NCI-H2196 treated with DMSO at 0.1 percent for 48 hours (cell line): ENCODE measurements around the gene PIM3.

Experiments
- DNase-seq: peaks from one replicate; lab custom pipeline; 2025; ENCODE audit not compliant: unreplicated experiment; lab: John Stamatoyannopoulos, UW

The PIM3 gene

GRCh38 chr22:49942565-49943404 lies 17.8 kb upstream of the PIM3 start:
- DNase-seq, result no peak

- DNase-seq, result no peak
Observed at GRCh38 chr22:49943405-49943765, 17.2 kb upstream of the PIM3 start.

DNA sequence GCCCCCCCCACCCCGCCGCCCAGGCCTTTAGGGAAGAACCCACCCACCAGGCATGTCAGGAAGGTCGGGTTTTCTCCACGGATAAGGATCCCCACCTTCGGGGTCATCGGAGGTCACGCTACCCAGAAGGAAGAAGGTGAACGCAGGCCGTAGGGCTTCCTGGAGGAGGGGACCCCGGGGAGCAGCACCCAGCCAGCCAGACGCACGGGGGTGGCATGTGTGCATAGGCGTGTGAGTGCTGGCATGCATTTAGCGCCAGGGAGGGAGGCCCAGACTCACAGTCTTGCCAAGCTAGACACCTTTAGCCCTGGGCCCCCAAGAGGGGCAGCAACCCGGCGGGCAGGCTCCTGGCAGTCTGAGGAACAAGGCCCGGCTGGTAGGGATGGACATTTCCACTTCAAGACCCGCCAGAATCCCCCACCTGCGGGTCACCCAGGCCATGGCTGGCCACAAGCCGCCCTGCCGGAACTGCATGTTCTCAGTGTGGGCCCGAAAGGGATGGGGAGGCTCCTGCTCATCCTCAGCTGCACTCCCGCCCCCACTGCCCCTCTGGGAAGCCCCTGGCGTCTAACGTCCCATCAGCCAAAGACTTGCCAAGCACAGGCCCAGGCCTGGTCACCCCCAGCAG lies 16.7 kb upstream of the PIM3 start:
- no peak for DNase-seq

DNA sequence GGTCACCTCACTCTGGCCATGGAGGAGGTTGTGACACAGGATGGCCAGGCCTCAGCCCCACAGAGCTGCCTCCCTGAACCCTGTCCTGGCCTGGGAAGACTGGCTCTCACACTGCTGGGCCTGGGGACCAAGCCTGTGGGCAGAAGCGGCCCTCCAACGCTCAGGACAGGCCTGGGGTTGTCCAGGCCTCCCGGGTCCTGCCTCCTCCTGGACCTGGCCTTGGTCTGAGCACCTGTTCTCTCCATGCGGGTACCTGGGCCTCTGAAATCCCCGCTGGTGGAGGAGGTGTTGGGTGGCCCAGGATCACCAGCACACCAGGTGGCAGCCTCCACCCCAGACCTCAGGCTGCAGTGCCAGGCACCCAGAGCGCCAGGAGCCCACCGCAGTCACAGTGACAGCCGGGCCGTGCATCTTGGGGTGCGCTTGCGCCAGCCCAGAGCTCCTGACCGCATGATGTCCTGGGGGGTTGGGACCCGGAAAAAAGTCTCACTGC lies 16.1 kb upstream of the PIM3 start:
- DNase-seq, result no peak

DNA sequence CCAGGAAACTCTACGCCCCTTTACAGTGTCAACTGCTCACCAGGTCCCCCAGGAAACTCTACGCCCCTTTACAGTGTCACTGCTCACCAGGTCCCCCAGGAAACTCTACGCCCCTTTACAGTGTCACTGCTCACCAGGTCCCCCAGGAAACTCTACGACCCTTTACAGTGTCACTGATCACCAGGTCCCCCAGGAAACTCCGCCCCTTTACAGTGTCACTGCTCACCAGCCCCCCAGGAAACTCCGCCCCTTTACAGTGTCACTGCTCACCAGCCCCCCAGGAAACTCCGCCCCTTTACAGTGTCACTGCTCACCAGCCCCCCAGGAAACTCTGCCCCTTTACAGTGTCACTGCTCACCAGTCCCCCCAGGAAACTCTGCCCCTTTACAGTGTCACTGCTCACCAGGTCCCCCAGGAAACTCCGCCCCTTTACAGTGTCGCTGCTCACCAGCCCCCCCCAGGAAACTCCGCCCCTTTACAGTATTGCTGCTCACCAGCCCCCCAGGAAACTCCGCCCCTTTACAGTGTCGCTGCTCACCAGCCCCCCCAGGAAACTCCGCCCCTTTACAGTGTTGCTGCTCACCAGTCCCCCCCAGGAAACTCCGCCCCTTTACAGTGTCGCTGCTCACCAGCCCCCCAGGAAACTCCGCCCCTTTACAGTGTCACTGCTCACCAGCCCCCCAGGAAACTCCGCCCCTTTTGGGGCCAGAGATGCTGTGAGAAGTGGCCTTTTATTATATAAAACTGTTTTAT lies 15.4 kb upstream of the PIM3 start:
- peak; percentile 73 for DNase-seq

DNA sequence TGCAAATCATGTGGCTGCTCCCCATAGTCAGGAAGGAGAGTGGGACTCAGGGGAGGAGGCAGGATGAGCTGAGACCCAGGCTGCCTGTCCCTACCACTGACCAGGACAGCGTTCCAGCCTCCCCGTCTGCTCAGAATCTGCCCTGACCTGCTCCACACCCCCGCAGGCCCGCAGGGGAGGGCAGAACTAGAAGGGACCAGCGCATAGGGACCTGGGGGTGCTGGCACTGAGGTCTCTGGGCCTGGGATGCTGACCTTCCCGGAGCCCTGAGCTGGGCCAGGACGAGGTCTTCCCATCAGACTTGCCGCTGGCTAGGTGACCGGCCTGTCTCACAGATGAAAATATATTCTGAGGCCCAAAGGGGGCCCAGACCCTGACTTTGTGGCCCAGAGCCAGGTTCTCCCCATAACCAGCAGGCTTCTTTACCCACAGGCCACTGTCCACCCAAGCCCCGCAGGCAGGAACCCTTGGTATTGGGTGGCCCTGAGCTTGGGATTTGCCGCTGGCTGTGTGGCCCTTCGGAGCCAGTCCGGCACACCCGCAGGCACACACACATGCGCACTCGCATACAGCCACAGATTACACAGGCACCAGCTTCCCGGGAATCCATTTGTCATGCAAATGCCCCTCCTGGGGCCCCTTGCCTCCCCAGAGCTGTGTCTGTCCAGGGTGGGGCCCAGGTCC lies 13.8 kb upstream of the PIM3 start:
- DNase-seq, result no peak

GRCh38 chr22:49947296-49947622 lies 13.3 kb upstream of the PIM3 start:
- DNase-seq, result no peak

- no peak for DNase-seq
Observed at GRCh38 chr22:49948116-49948957, 12.2 kb upstream of the PIM3 start.

GRCh38 chr22:49948958-49949913 lies 11.3 kb upstream of the PIM3 start:
- peak; percentile 23 for DNase-seq

DNA sequence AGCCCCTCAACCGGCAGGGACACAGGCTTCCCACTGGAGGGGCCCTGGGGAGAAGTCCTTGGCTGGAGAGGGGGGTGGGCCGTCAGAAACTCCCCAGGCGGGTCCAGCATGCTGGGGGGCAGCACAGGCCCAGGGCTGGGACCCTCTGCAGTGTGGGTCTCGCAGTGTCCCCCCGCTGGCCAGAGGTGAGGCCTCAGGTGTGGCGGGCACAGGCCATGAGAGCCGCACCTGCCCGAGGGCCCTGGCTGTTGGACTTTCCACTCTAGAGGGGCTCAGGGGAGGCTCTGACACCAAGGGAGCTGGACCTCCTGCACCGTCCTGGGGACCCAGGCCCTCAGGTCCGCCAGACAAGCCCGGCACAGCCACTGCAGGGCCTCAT lies 10.7 kb upstream of the PIM3 start:
- DNase-seq, result no peak

DNA sequence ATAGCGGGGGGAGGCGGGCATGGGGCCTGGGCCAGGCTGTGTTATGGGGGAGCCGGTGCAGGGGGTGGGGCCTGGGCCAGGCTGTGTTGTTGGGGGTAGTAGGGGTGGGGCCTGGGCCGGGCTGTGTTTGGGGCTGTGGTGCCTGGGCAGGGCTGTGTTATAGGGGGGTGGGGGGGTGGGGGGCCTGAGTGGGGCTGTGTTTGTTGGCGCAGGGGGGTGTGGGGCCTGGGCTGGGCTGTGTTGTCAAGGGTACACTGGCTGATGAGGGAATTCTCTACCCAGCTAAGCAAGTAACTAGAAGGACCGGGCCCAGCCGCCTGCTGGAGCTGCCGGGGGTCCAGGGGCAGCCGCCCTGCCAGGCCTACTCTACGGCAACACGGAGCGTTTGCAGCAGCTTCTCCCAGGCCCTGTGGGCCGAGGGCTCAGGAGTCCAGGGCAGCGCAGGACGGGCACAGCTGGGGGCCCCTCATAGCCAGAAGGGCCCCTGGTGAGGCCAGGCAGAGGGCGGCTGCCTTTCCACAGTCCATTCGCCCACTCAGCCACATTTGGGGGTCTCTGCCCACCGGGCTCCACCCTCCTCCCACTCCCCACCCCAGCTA lies 10.1 kb upstream of the PIM3 start:
- no peak for DNase-seq

- DNase-seq, result peak; percentile 47
Observed at GRCh38 chr22:49951000-49951677, 9.4 kb upstream of the PIM3 start.

- DNase-seq, result no peak
Observed at GRCh38 chr22:49951678-49951985, 8.9 kb upstream of the PIM3 start.

- no peak for DNase-seq
Observed at GRCh38 chr22:49951986-49952896, 8.3 kb upstream of the PIM3 start.

DNA sequence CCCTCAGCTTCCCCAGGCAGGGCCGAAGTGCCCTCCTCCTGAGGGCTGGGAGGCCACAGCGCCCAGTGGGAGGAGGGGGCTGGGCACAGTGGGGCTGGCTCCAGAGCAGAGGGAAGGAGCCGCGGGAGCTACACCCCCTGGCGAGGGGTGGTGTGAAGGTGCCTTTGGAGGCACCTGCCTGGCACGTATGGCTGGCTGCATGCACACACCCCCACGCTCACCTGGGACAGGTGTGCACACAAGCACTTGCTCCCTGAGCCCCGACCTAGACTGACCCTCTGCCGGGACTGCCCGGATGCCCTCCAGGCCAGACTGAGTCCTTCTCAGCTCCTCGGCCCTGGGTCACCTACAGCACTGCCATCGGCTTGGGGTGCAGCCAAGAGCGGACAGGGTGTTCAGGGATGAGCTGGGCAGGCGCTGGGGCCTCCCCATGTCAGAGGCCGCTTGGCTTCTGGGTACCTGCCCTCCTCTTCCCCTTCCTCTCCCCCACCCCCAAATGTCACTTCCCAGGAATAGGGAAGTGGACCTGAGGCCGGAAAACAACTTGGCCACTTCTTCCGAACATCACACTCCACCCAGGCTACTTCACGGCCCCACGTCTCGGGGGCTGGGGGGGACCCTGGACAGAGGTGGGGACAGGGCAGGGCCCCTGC lies 7.4 kb upstream of the PIM3 start:
- no peak for DNase-seq

DNA sequence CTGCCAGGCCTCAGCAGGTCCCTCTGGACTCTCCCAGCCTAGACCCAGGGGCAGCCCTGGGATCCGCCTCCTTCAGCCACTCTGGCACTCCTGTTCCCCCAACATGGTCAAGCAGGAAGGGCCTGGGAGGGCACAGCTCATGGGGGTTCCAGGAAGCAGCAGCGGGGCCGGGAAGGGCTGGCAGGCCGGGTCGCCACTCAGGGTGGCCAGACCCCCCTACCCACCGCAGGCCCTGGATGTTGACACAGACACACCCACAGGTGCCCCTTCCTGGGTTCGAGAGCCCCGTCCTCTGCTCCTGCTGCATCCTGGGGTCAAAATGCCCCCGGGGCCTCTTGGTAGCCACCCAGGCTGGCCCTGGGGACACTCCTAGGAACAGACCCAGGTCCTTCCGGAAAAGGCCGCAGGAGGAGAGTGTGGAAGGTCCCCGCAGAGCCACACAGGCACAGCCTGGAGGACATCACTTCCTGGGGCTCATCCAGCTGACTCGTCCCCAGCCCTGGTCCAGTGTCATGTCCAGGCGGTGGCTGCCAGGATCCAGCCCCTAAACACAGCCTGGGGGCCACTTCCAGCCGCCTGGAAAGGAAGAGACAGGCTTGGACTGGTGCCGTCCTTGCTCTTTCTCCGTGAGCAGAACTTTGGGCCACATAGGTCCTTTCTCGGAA lies 6.8 kb upstream of the PIM3 start:
- no peak for DNase-seq

GRCh38 chr22:49954354-49954753 lies 6.2 kb upstream of the PIM3 start:
- DNase-seq, result no peak
